ENCODE results near the gene KCTD18. TPM values are rescaled to one million over a fixed set of nuclear protein-coding genes. Genes with fewer than 3 reads are reported as not detected.
A peak's percentile ranks its signal among the peaks of the same experiment; 100 is the strongest.

KCTD18 gene
- total RNA-seq, result 13.1 and 13.2 TPM in 2 replicates

- DNase-seq (ENCODE audit: extremely low read depth, low read depth, low spot score), result no peak
Measured at GRCh38 chr2:200509612-200510433, at the start of gene KCTD18. Gene KCTD18, minus strand, starts transcription at chr2:200510068. Its CDS starts 3,052 bp downstream, at chr2:200507016.

- DNase-seq (ENCODE audit: extremely low read depth, low read depth, low spot score), result no peak
Measured at GRCh38 chr2:200540793-200541192, 30.9 kb upstream of the KCTD18 start.

GRCh38 chr2:200538139-200538538 is 28.3 kb upstream of the KCTD18 start:
- DNase-seq (ENCODE audit: extremely low read depth, low read depth, low spot score), result no peak

- DNase-seq (ENCODE audit: extremely low read depth, low read depth, low spot score), result no peak
Measured at GRCh38 chr2:200534572-200534971, 24.7 kb upstream of the KCTD18 start.

GRCh38 chr2:200533754-200534153 is 23.9 kb upstream of the KCTD18 start:
- DNase-seq (ENCODE audit: extremely low read depth, low read depth, low spot score), result no peak

GRCh38 chr2:200528228-200528627 is 18.4 kb upstream of the KCTD18 start:
- DNase-seq (ENCODE audit: extremely low read depth, low read depth, low spot score), result no peak

- DNase-seq (ENCODE audit: extremely low read depth, low read depth, low spot score), result peak; percentile 61
Measured at GRCh38 chr2:200525882-200526651, 16.2 kb upstream of the KCTD18 start, which contains the start of gene SGO2. Gene SGO2, plus strand, starts transcription at chr2:200526207. Its CDS starts 6,769 bp downstream, at chr2:200532976.

GRCh38 chr2:200525551-200525881 is 15.6 kb upstream of the KCTD18 start:
- no peak for DNase-seq (ENCODE audit: extremely low read depth, low read depth, low spot score)

GRCh38 chr2:200525066-200525465 is 15.2 kb upstream of the KCTD18 start:
- no peak for DNase-seq (ENCODE audit: extremely low read depth, low read depth, low spot score)

- no peak for DNase-seq (ENCODE audit: extremely low read depth, low read depth, low spot score)
Measured at GRCh38 chr2:200523604-200524003, 13.7 kb upstream of the KCTD18 start.

GRCh38 chr2:200523158-200523557 is 13.3 kb upstream of the KCTD18 start:
- DNase-seq (ENCODE audit: extremely low read depth, low read depth, low spot score), result no peak

- DNase-seq (ENCODE audit: extremely low read depth, low read depth, low spot score), result no peak
Measured at GRCh38 chr2:200515155-200515554, 5.3 kb upstream of the KCTD18 start.

GRCh38 chr2:200509235-200509611 is 645 bp downstream of the KCTD18 start:
- no peak for DNase-seq (ENCODE audit: extremely low read depth, low read depth, low spot score)

GRCh38 chr2:200507179-200507578 is 2.7 kb downstream of the KCTD18 start:
- no peak for DNase-seq (ENCODE audit: extremely low read depth, low read depth, low spot score)

- no peak for DNase-seq (ENCODE audit: extremely low read depth, low read depth, low spot score)
Measured at GRCh38 chr2:200506679-200507078, 3.2 kb downstream of the KCTD18 start.

GRCh38 chr2:200502196-200502595 is 7.7 kb downstream of the KCTD18 start:
- DNase-seq (ENCODE audit: extremely low read depth, low read depth, low spot score), result no peak

GRCh38 chr2:200498402-200499162 is 11.3 kb downstream of the KCTD18 start:
- DNase-seq (ENCODE audit: extremely low read depth, low read depth, low spot score), result no peak

GRCh38 chr2:200496696-200497095 is 13.2 kb downstream of the KCTD18 start:
- DNase-seq (ENCODE audit: extremely low read depth, low read depth, low spot score), result no peak

GRCh38 chr2:200494048-200494447 is 15.8 kb downstream of the KCTD18 start:
- no peak for DNase-seq (ENCODE audit: extremely low read depth, low read depth, low spot score)

- no peak for DNase-seq (ENCODE audit: extremely low read depth, low read depth, low spot score)
Measured at GRCh38 chr2:200492656-200493055, 17.2 kb downstream of the KCTD18 start.

- DNase-seq (ENCODE audit: extremely low read depth, low read depth, low spot score), result no peak
Measured at GRCh38 chr2:200490001-200490400, 19.9 kb downstream of the KCTD18 start.

All from glomerular endothelial cell (primary cell).